ENCODE measurements around the gene COL3A1. TPM values are rescaled to one million over a fixed set of nuclear protein-coding genes. Genes with fewer than 3 reads are reported as not detected.

The COL3A1 gene
- total and polyA plus RNA-seq, 10 donors = 24.9 to 397 (median 153) TPM

DNA sequence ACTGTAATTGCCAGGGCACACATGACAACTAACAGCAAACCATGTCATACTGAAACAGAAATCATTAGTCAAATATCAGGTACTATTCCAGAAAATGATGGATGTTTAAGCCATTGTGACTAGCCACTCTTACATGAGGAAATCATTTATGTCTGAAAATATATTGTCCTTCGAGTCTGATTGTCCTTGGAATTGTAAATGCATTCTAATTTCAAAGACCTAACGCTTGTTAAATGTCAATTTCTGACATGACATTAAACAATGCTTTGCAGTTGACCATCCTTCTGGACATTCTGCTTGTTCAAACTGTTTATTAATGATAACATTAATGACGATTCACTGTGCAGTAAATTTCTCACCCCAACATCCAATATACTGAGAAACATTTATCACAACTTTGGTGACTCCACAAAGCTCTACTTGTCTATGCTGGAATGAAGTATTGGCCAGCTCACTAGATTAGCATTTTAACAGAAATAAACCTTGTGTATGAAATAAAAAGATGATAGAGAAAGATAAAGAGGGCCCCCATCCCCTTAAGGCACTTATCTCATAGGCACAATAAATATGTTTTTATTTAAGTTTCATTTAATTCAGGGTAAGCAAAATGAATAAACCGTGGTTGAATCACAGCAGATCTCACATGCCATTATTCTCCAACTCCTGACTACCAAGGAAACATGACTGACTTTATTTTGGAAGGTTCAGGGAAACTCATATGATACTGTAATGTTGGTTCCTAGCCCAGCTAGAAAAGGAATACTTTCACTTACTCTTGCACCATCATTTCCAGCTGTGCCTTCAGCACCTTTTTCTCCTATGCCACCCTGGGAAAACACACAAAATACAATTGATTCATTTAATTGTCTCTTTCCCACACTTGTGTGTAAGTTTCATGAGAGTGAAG lies 82.3 kb downstream of the COL3A1 start:
- no peak for DNase-seq
- H3K36me3 ChIP-seq = peaks cover 0 to 9% (median 0%) of the 10 kb centered on the region in 6 donors
- TF ChIP-seq POLR2A (IDR thresholded peaks at IDR 0.05) (no peak), POLR2AphosphoS5 (IDR thresholded peaks at IDR 0.05) (no peak)
- TF ChIP-seq, protein P1, sequence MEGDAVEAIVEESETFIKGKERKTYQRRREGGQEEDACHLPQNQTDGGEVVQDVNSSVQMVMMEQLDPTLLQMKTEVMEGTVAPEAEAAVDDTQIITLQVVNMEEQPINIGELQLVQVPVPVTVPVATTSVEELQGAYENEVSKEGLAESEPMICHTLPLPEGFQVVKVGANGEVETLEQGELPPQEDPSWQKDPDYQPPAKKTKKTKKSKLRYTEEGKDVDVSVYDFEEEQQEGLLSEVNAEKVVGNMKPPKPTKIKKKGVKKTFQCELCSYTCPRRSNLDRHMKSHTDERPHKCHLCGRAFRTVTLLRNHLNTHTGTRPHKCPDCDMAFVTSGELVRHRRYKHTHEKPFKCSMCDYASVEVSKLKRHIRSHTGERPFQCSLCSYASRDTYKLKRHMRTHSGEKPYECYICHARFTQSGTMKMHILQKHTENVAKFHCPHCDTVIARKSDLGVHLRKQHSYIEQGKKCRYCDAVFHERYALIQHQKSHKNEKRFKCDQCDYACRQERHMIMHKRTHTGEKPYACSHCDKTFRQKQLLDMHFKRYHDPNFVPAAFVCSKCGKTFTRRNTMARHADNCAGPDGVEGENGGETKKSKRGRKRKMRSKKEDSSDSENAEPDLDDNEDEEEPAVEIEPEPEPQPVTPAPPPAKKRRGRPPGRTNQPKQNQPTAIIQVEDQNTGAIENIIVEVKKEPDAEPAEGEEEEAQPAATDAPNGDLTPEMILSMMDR (IDR thresholded peaks at IDR 0.05 in 8 of 11, conservative IDR thresholded peaks at IDR 0.05 in 3 of 11) = no peak
- H3K4me3 ChIP-seq = no peak overlapping the region
- H3K9me3 ChIP-seq = no peaks in the 10 kb centered on the region
- 60 to 78% (median 76%) methylated on average over 4 of the region's 4 CpGs for WGBS, 5 donors
- no peaks in the 10 kb centered on the region for H3K27me3 ChIP-seq (replicated peaks in 1 of 7)
- H3K4me1 ChIP-seq = no peaks in the 10 kb centered on the region
- H3K27ac ChIP-seq = no peak overlapping the region
- intact Hi-C loops (cut with DNase I; ENCODE audit: low total_unique reads) = no loop called here

DNA sequence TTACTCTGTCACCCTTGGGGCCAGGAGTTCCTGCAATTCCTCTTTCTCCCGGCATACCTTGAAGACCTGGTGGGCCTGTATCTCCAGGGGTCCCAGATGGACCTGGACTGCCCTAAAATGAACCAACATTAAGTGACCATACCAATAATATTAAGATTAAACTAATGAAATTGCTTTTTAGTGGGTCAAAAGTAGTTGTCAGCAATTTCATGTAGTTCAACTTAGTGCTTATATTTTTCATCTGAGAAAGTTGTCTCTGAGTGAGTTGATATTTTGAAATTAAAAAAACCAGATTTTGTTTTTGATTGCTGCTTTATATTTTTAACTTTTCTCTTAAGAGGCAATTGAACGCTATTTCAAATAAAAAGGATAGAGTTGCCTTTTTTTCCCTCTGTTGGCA lies 83.1 kb downstream of the COL3A1 start:
- WGBS, 5 donors = 84 to 99% (median 92%) methylated on average over 2 of the region's 2 CpGs
- TF ChIP-seq, protein P1 (IDR thresholded peaks at IDR 0.05 in 8 of 11, conservative IDR thresholded peaks at IDR 0.05 in 3 of 11) = no peak
- no peak for TF ChIP-seq POLR2A (IDR thresholded peaks at IDR 0.05)
- TF ChIP-seq POLR2AphosphoS5 (IDR thresholded peaks at IDR 0.05) = no peak
- H3K4me3 ChIP-seq = no peak overlapping the region
- intact Hi-C loops (cut with DNase I; ENCODE audit: low total_unique reads) = no loop called here
- H3K9me3 ChIP-seq = no peaks in the 10 kb centered on the region
- no peaks in the 10 kb centered on the region for H3K4me1 ChIP-seq
- DNase-seq = no peak
- no peaks in the 10 kb centered on the region for H3K27me3 ChIP-seq (replicated peaks in 1 of 7)
- H3K36me3 ChIP-seq = peaks cover 0 to 6% (median 0%) of the 10 kb centered on the region in 6 donors
- H3K27ac ChIP-seq = no peak overlapping the region

DNA sequence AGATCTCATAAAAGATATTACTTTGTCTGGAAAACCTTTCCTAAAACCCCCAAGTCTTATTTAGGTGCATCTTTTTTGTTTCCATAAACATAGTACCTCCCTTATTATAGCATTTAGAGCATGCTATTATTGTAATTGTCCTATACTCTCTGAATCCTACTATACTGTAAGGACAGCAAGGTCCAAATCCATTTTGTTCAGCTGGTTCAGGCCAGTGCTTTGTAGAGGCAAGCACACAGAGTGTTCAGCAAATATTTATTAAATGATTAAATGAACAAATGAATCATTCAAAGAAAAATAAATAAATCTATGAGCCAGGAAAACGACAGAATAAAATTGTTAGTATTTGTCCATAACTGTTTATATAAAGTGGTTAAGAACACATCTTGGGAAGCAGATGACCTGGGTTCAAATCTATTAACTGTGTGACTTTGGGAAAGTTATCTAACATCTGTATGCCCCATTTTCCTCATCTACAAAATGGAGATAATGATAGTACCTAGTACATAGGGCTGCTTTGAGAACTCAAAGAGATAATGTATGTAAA lies 86.0 kb downstream of the COL3A1 start:
- Histone ChIP-seq H3K4me3 (no peak overlapping the region), H3K4me1 (no peaks in the 10 kb centered on the region), H3K36me3 (peaks cover 0 to 8% (median 0%) of the 10 kb centered on the region in 6 donors), H3K9me3 (no peaks in the 10 kb centered on the region), H3K27me3 (replicated peaks in 1 of 7) (no peaks in the 10 kb centered on the region), H3K27ac (no peak overlapping the region)
- DNase-seq = no peak
- intact Hi-C loops (cut with DNase I; ENCODE audit: low total_unique reads) = no loop called here
- 63 to 78% (median 70%) methylated on average over 1 of the region's 1 CpG for WGBS, 5 donors
- TF ChIP-seq POLR2A (IDR thresholded peaks at IDR 0.05) (no peak), POLR2AphosphoS5 (IDR thresholded peaks at IDR 0.05) (no peak)
- TF ChIP-seq, protein P1 (IDR thresholded peaks at IDR 0.05 in 8 of 11, conservative IDR thresholded peaks at IDR 0.05 in 3 of 11) = no peak

Small RNA genes lying within 50 kb of the gene (microRNA-seq; reads per million reads assigned to microRNA genes)
- gene MIR1245A = 0 reads per million in 3 donors
- gene MIR1245B = 0 reads per million in 3 donors
- 0 to 0.28 (median 0) reads per million in 3 donors for gene MIR3606

Small RNA genes lying within 50 kb of the gene (small RNA-seq; reads per million reads assigned to genes)
- 0.15 to 0.58 (median 0.35) reads per million in 4 donors for gene MIR1245A

Other genes with a start within 250 kb of the COL3A1 start
- gene COL5A2, start 205.4 kb downstream of the COL3A1 start, total RNA-seq = 10 to 100 TPM; 12.6 to 35.7 (median 19.8) TPM
- gene COL5A2, start 205.4 kb downstream of the COL3A1 start, polyA plus RNA-seq = 1 to 10 TPM; 3.4 to 5.5 (median 4.4) TPM